Stimulated activated CD4-positive, alpha-beta T cell treated with anti-CD3 and anti-CD28 coated beads, TNF-alpha, amount 100 ng/mL, for 1 hour (primary cell): Measurements from ENCODE around the gene TRIM2.
"Not testable (repeated sequence)": the region's sequence is repeated elsewhere in the genome, so short reads cannot be mapped to it uniquely, and the experiment has no call there.

ENCODE experiments used
- DNase-seq, 3 donors: peaks; one replicate each; pipeline ENCODE4 v3.0.0-alpha.2; 2020; ENCODE audit warnings: low read depth in 3 of 3, low spot score in 1 of 3

Gene TRIM2

GRCh38 chr4:153189016-153189801, 15.0 kb upstream of the TRIM2 start:
- no peak for DNase-seq

- DNase-seq, result no peak
These were observed 12.4 kb upstream of the TRIM2 start for GRCh38 chr4:153191795-153192363.

- DNase-seq, result no peak
These were observed 6.9 kb upstream of the TRIM2 start for GRCh38 chr4:153197301-153197700.

GRCh38 chr4:153198719-153199118, 5.5 kb upstream of the TRIM2 start:
- DNase-seq, result no peak

- not testable (repeated sequence) for DNase-seq
These were observed 497 bp upstream of the TRIM2 start for GRCh38 chr4:153203746-153204145.

- no peak for DNase-seq
These were observed 745 bp downstream of the TRIM2 start for GRCh38 chr4:153204728-153205648.

- DNase-seq, result no peak
These were observed 1.5 kb downstream of the TRIM2 start for GRCh38 chr4:153205757-153206156.

GRCh38 chr4:153206534-153206933, 2.3 kb downstream of the TRIM2 start:
- DNase-seq, result no peak

GRCh38 chr4:153207027-153207426, 2.8 kb downstream of the TRIM2 start:
- no peak for DNase-seq

GRCh38 chr4:153207567-153207966, 3.3 kb downstream of the TRIM2 start:
- DNase-seq, result no peak

- no peak for DNase-seq
These were observed 5.2 kb downstream of the TRIM2 start for GRCh38 chr4:153209410-153209809.

GRCh38 chr4:153210727-153211126, 6.5 kb downstream of the TRIM2 start:
- no peak for DNase-seq

- DNase-seq, result no peak
These were observed 7.9 kb downstream of the TRIM2 start for GRCh38 chr4:153211986-153212728.

- no peak for DNase-seq
These were observed 8.5 kb downstream of the TRIM2 start for GRCh38 chr4:153212736-153213135.

GRCh38 chr4:153215921-153216320, 11.7 kb downstream of the TRIM2 start:
- no peak for DNase-seq

- no peak for DNase-seq
These were observed 12.3 kb downstream of the TRIM2 start for GRCh38 chr4:153216546-153216945.

- DNase-seq, result no peak
These were observed 13.2 kb downstream of the TRIM2 start for GRCh38 chr4:153217440-153217839.

GRCh38 chr4:153218961-153219360, 14.7 kb downstream of the TRIM2 start:
- no peak for DNase-seq

GRCh38 chr4:153220682-153221395, 16.6 kb downstream of the TRIM2 start:
- no peak for DNase-seq
